ENCODE results near the gene CD22.
"Not testable (repeated sequence)": the region's sequence is repeated elsewhere in the genome, so short reads cannot be mapped to it uniquely, and the experiment has no call there.

CD22 gene

DNA sequence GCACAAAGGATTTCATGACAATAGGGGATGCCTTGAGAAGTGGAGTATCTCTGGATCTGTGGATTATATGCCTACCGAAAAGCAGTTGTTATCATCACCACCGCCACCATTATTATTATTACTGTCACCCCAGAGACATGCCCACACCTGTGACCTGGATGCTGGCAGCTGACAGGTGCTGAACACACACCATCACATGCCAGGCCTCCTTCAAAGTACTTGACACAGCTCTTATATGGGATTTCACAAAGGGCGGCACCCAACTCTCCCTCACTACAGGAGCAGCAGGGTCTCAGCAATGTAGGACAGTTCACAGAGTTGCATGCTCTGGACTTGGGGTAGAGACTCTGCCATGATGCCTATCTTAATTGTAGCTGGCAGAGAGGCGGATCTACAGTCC, 36.3 kb downstream of the CD22 start:
- DNase-seq (ENCODE audit: extremely low read depth, low read depth): no peak
- TF ChIP-seq, protein P1, sequence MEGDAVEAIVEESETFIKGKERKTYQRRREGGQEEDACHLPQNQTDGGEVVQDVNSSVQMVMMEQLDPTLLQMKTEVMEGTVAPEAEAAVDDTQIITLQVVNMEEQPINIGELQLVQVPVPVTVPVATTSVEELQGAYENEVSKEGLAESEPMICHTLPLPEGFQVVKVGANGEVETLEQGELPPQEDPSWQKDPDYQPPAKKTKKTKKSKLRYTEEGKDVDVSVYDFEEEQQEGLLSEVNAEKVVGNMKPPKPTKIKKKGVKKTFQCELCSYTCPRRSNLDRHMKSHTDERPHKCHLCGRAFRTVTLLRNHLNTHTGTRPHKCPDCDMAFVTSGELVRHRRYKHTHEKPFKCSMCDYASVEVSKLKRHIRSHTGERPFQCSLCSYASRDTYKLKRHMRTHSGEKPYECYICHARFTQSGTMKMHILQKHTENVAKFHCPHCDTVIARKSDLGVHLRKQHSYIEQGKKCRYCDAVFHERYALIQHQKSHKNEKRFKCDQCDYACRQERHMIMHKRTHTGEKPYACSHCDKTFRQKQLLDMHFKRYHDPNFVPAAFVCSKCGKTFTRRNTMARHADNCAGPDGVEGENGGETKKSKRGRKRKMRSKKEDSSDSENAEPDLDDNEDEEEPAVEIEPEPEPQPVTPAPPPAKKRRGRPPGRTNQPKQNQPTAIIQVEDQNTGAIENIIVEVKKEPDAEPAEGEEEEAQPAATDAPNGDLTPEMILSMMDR (IDR thresholded peaks at IDR 0.05; ENCODE audit: low read depth, low read length): no peak

DNA sequence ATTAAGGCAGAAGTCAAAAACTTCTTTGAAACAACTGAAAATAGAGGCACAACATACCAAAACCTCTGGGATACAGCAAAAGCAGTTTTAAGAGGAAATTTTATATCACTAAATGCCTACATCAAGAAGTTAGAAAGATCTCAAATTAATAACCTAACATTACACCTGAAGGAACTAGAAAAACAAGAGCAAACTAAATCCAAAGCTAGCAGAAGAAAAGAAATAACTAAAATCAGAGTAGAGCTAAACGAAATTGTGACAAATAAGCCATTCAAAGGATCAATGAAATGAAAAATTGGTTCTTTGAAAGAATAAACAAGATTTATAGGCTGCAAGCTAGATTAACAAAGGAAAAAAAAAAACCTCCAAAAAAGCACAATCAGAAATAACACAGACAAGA, 39.4 kb downstream of the CD22 start:
- TF ChIP-seq, protein P1 (IDR thresholded peaks at IDR 0.05; ENCODE audit: low read depth, low read length): no peak
- no peak for DNase-seq (ENCODE audit: extremely low read depth, low read depth)

DNA sequence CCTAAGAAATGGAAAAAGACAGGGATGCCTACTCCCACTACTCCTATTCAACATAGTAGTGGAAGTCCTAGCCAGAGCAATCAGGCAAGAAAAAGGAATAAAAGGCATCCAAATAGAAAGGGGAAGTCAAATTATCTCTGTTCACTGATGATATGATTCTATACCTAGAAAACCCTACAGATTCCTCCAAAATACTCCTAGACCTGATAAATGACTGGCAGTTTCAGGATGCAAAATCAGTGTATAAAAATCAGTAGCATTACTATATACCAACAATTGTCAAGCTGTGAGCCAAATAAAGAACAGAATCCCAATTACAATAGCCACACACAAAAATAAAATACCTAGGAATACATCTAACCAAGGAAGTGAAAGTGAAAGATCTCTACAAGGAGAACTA, 40.5 kb downstream of the CD22 start:
- DNase-seq (ENCODE audit: extremely low read depth, low read depth): no peak
- TF ChIP-seq, protein P1 (IDR thresholded peaks at IDR 0.05; ENCODE audit: low read depth, low read length): no peak

DNA sequence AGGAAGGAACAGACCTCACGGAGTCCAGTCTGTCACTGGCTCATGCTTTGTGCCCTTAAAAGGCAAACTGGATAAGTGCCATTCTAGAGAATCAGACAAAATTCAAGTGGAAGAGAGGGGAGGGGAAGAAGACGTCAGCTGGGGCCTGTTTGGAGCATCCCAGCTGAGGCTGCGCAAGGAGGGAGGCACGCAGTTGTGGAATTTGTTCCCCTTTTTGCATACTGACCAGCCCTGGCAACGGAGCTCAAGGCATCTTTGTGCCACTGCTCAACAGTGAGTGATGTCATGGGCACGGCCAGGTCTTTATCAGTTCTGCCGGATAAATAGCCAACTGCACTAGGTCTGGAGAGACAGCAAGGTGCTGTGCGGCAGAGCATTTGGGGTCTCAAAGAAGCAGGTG, 41.7 kb downstream of the CD22 start, which contains the start of gene GPR42:
Gene GPR42 (plus strand): TSS at position 347 of the 400 bp plus-strand sequence. CDS start 292 bp downstream, outside the sequence.
- DNase-seq (ENCODE audit: extremely low read depth, low read depth): no peak
- TF ChIP-seq, protein P1 (IDR thresholded peaks at IDR 0.05; ENCODE audit: low read depth, low read length): no peak

DNA sequence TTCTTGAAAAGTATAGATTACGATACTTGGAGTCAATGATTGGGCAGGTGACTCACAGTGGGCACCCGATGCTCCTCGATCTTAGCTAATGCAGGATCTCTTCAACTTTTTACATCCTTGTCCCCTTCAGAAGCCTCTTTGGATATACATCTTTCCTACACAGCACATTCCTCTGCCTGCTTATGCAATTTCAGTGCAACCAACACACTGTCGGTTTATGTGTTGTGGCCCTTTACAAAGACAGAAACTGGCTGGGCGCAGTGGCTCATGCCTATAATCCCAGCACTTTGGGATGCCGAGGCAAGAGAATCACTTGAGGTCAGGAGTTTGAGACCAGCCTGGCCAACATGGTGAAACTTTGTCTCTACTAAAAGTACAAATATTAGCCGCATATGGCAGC, 44.5 kb downstream of the CD22 start:
- TF ChIP-seq, protein P1 (IDR thresholded peaks at IDR 0.05; ENCODE audit: low read depth, low read length): no peak
- DNase-seq (ENCODE audit: extremely low read depth, low read depth): no peak

DNA sequence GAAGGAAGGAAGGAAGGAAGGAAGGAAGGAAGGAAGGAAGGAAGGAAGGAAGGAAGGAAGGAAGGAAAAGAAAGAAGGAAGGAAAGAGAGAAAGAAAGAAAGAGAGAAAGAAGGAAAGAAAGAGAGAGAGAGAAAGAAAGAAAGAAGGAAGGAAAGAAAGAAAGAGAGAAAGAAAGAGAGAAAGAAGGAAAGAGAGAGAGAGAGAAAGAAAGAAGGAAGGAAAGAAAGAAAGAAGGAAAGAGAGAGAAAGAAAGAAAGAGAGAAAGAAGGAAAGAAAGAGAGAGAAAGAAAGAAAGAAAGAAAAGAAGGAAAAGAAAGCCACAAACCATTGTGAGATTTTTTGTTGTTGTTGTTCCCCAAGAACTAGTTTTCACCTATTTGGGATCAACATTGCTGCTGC, 45.0 kb downstream of the CD22 start:
- DNase-seq (ENCODE audit: extremely low read depth, low read depth): not testable (repeated sequence)

DNA sequence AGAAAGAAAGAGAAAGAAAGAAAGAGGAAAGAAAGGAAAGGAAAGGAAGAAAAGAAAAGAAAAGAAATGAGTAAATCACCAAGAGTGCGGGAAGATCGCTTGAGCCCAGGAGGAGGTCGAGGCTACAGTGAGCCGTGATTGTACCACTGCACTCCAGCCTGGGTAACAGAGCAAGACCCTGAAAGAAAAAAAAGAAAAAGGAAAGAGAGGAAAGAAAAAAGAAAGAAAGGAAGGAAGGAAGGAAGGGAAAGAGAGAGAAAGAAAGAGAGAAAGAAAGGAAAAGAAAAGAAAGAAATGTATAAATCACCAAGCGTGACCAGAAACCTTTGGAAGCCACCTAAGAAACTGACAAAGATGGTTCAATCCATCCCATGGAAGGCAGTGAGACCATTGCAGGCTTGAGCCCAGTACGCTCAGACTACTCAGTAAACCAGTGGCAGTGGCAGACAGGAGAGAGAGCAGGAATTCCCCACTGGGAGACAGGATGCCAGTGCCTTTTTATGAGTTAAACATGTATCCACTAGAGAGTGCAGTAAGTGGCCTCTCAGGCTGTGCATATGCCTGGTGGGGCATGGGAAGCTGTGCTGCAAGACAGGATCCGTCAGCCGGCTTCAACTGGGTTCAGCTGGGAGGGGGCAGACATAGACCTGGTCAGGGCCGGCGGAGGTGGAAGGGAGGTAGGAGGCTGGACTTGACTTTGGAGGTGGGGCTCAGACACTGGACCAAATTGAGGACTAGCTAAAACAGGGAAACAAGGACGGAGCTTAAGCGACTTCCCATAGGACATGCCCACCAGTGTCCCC, 46.7 kb downstream of the CD22 start:
- TF ChIP-seq, protein P1 (IDR thresholded peaks at IDR 0.05; ENCODE audit: low read depth, low read length): no peak
- DNase-seq (ENCODE audit: extremely low read depth, low read depth): no peak

DNA sequence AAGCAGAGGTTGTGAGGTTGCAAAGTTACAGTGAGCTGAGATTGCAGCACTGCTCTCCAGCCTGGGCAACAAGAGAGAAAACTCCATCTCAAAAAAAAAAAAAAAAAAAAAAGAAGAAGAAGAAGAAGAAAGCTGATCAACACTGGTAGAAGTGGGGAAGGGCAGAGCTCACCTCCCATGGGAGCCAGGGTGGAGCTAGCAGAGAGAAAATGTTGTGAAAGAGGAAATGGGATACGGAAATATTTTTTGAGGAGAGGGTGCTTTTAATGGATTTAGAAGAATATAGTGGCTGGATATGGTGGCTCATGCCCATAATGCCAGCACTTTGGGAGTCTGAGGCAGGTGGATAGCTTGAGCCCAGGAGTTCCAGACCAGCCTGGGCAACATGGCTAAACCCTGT, 48.7 kb downstream of the CD22 start:
- no peak for DNase-seq (ENCODE audit: extremely low read depth, low read depth)
- TF ChIP-seq, protein P1 (IDR thresholded peaks at IDR 0.05; ENCODE audit: low read depth, low read length): no peak
